HG02759 (cell line): Measurements from ENCODE around the gene AIMP1.
A peak's percentile ranks its signal among the peaks of the same experiment; 100 is the strongest.

Experiments
- ATAC-seq: cut with Tn5 transposase; IDR thresholded peaks from one replicate; pipeline ENCODE4 v1.9.1; 2021; ENCODE audit warnings: mild to moderate bottlenecking, moderate library complexity; ENCODE audit not compliant: unreplicated experiment

AIMP1 gene

GRCh38 chr4:106315968-106316772 lies at the start of gene AIMP1, which contains the start of gene TBCK:
Gene AIMP1 (plus strand): TSS chr4:106316550. CDS start chr4:106325010, 8,460 bp downstream.
Gene TBCK (minus strand): TSS chr4:106316209. CDS start chr4:106308960, 7,249 bp downstream.
- peak; percentile 84 for ATAC-seq

- ATAC-seq: no peak
These were observed 47.6 kb upstream of the AIMP1 start for GRCh38 chr4:106268786-106269185.

GRCh38 chr4:106269711-106270110 lies 46.6 kb upstream of the AIMP1 start:
- no peak for ATAC-seq

- no peak for ATAC-seq
These were observed 45.6 kb upstream of the AIMP1 start for GRCh38 chr4:106270736-106271135.

- no peak for ATAC-seq
These were observed 42.5 kb upstream of the AIMP1 start for GRCh38 chr4:106273831-106274230.

- no peak for ATAC-seq
These were observed 39.1 kb upstream of the AIMP1 start for GRCh38 chr4:106277140-106277675.

GRCh38 chr4:106284227-106284626 lies 32.1 kb upstream of the AIMP1 start:
- no peak for ATAC-seq

- ATAC-seq: no peak
These were observed 29.7 kb upstream of the AIMP1 start for GRCh38 chr4:106286611-106287010.

GRCh38 chr4:106287353-106287969 lies 28.9 kb upstream of the AIMP1 start:
- ATAC-seq: no peak

- ATAC-seq: no peak
These were observed 26.6 kb upstream of the AIMP1 start for GRCh38 chr4:106289737-106290136.

GRCh38 chr4:106291678-106292077 lies 24.7 kb upstream of the AIMP1 start:
- no peak for ATAC-seq

- no peak for ATAC-seq
These were observed 22.3 kb upstream of the AIMP1 start for GRCh38 chr4:106294062-106294461.

- no peak for ATAC-seq
These were observed 18.9 kb upstream of the AIMP1 start for GRCh38 chr4:106297245-106298035.

- ATAC-seq: no peak
These were observed 16.4 kb upstream of the AIMP1 start for GRCh38 chr4:106299977-106300376.

GRCh38 chr4:106301393-106302061 lies 14.8 kb upstream of the AIMP1 start:
- no peak for ATAC-seq

GRCh38 chr4:106302062-106302438 lies 14.3 kb upstream of the AIMP1 start:
- ATAC-seq: no peak

- no peak for ATAC-seq
These were observed 12.6 kb upstream of the AIMP1 start for GRCh38 chr4:106303548-106304281.

- ATAC-seq: no peak
These were observed 11.7 kb upstream of the AIMP1 start for GRCh38 chr4:106304632-106305031.

- ATAC-seq: no peak
These were observed 10.8 kb upstream of the AIMP1 start for GRCh38 chr4:106305435-106306055.

GRCh38 chr4:106306561-106306960 lies 9.8 kb upstream of the AIMP1 start:
- ATAC-seq: no peak
